ENCODE results near the gene HRK. TPM values are rescaled to one million over a fixed set of nuclear protein-coding genes. Genes with fewer than 3 reads are reported as not detected.

The HRK gene
- total and polyA plus RNA-seq, 2 of the 4 experiments (the other 2 are of a cell fraction) = not detected

GRCh38 chr12:116896411-116896924, 15.2 kb upstream of the HRK start:
- no peak overlapping the region for H2BK20ac ChIP-seq (ENCODE audit: low read depth, low read length)
- no peaks in the 10 kb centered on the region for H3K9me3 ChIP-seq (ENCODE audit: control insufficient read depth, insufficient read depth, low read length)
- no peak for TF ChIP-seq FOS (IDR thresholded peaks at IDR 0.05; ENCODE audit: low read depth, low read length)
- no peaks in the 10 kb centered on the region for H4K20me1 ChIP-seq (ENCODE audit: insufficient read depth, low read length)
- no peak overlapping the region for H3K14ac ChIP-seq (replicated peaks; ENCODE audit: low read depth, low read length)
- H2BK120ac ChIP-seq (ENCODE audit: low read depth, low read length) = no peak overlapping the region
- no peak overlapping the region for H3K4me2 ChIP-seq (ENCODE audit: low read depth, low read length)
- DNase-seq (no peak), ATAC-seq (ENCODE audit: low read depth) (no peak)
- no peak overlapping the region for H4K91ac ChIP-seq (ENCODE audit: insufficient read depth, low read depth, low read length)
- no peak overlapping the region for H2AK9ac ChIP-seq (replicated peaks; ENCODE audit: low read depth, low read length, poor library complexity)
- dilution Hi-C loops (cut with HindIII; ENCODE audit: low sequenced_read_pairs, unreplicated experiment) = no loop called here
- H2BK5ac ChIP-seq (ENCODE audit: low read depth, low read length, poor library complexity, severe bottlenecking) = no peak overlapping the region
- no peak overlapping the region for H3K4me3 ChIP-seq (ENCODE audit: insufficient read depth, low read depth, low read length)
- 54% methylated on average over 3 of the region's 7 CpGs; no CpG with 5 or more reads in 1 of the 2 experiments for WGBS, 2 experiments (ENCODE audit: extremely low coverage in 2 of 2, insufficient read length in 1 of 2)
- no peak overlapping the region for H3K4ac ChIP-seq (ENCODE audit: low read depth, low read length)
- H3K27me3 ChIP-seq (ENCODE audit: control insufficient read depth, insufficient read depth, low read length) = peaks cover 9% of the 10 kb centered on the region
- CTCF ChIA-PET = interaction anchor here (0.9 kb wide), 1 partner anchor 71 kb away, joined by 3 read pairs; no protein-coding TSS in a partner anchor
- in situ Hi-C loops (cut with MboI; ENCODE audit: low sequenced_read_pairs) = no loop called here
- H3K18ac ChIP-seq (ENCODE audit: low read depth, low read length) = no peak overlapping the region
- H2AFZ ChIP-seq (replicated peaks; ENCODE audit: low read length, poor library complexity) = no peak overlapping the region
- no peaks in the 10 kb centered on the region for H3K4me1 ChIP-seq (ENCODE audit: control insufficient read depth, insufficient read depth, low read length)
- no peaks in the 10 kb centered on the region for H3K36me3 ChIP-seq (ENCODE audit: control insufficient read depth, insufficient read depth, low read length)
- H4K8ac ChIP-seq (ENCODE audit: low read depth in 2 of 2, low read length in 2 of 2) = no peak overlapping the region
- H4K5ac ChIP-seq (ENCODE audit: low read depth, low read length) = no peak overlapping the region
- no peak overlapping the region for H3K23ac ChIP-seq (ENCODE audit: low read depth, low read length)
- no peak overlapping the region for H3K27ac ChIP-seq (ENCODE audit: insufficient read depth, low read length)
- no peak overlapping the region for H2BK15ac ChIP-seq (ENCODE audit: low read depth, low read length)
- intact Hi-C loops (cut with micrococcal nuclease) = no loop called here
- no peaks in the 10 kb centered on the region for H3K79me1 ChIP-seq (ENCODE audit: low read depth in 1 of 2, low read length in 2 of 2)
- POLR2A ChIA-PET (ENCODE audit: unreplicated experiment) = no interaction called here
- BruUV-seq (replicated peaks) = no TSS peak
- no peaks in the 10 kb centered on the region for H3K9me1 ChIP-seq (ENCODE audit: insufficient read depth, low read length)
- H2AK5ac ChIP-seq (ENCODE audit: low read depth, low read length) = no peak overlapping the region
- H3K56ac ChIP-seq (ENCODE audit: extremely low read depth, insufficient read depth, low read length) = no peak overlapping the region
- H3K9ac ChIP-seq (ENCODE audit: low read depth, low read length) = no peak overlapping the region

Data from IMR-90 (cell line).